ENCODE measurements around the gene ST3GAL5. TPM values are rescaled to one million over a fixed set of nuclear protein-coding genes. Genes with fewer than 3 reads are reported as not detected.
"Not testable (repeated sequence)": the region's sequence is repeated elsewhere in the genome, so short reads cannot be mapped to it uniquely, and the experiment has no call there.

The ST3GAL5 gene
- total RNA-seq, 1 experiment from 2014 or later: 2.4 TPM

DNA sequence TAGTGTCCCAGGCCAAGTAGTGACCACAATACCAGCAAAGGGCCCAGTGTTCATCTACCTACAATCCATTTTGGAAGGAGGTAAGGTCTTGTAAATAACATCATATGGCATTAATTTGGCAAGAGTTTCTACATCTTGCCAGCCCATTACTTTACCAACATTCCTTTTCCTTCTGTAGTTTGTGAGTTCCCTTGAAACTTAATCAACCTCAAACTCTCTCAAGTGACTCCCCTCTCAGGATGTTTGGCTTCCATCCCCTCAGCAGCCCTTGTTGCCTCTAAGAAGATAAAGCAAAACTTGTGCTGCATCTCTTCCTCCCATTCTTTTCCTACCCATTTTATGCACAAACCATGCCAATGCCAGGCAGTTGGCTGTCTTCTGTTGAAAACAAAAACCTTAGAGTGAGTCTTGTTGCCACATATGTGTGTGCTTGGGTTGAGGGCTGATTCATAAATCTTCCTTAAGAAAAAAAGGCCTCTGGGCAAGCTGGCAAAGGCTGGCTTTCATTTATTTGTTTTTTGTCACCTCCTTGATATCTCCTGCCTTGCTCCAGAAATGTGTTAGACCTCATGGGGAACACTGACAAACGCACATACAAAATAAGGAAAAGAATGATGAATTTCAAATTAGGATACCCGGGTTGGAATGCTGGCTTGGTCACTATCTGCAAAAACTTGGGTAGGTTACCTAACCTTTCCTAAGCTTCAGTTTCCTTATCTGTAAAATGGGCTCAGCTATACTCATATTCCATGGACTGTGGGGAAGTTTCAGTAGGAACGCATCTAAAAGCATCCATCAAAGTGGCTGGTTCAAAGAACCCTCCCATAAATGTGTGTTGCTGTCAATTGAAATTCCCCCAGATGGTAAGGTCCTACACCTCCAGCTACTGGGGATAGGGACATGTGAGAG, 29.4 kb upstream of the ST3GAL5 start:
- DNase-seq (ENCODE audit: low spot score): no peak

GRCh38 chr2:85915606-85916303, 27.0 kb upstream of the ST3GAL5 start:
- DNase-seq (ENCODE audit: low spot score): no peak

DNA sequence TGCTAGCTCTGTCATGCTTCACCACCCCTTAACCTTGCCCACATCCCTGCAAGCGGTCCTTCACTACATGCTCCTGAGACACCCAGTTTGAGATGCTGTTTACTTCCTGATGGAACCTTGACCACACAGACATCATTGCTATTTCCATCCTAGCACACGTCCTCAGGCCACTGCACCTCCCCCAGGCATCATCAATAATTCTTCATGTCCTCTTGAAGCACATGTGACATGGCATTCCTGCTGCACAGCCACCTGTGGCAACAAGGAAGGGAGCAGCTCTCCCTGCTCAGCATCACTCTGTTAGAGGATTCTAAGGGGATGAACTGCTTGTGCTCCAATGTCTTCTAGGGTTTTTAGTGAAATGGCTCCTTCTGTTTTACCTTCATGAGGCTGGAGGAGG, 26.1 kb upstream of the ST3GAL5 start:
- DNase-seq (ENCODE audit: low spot score): no peak

DNA sequence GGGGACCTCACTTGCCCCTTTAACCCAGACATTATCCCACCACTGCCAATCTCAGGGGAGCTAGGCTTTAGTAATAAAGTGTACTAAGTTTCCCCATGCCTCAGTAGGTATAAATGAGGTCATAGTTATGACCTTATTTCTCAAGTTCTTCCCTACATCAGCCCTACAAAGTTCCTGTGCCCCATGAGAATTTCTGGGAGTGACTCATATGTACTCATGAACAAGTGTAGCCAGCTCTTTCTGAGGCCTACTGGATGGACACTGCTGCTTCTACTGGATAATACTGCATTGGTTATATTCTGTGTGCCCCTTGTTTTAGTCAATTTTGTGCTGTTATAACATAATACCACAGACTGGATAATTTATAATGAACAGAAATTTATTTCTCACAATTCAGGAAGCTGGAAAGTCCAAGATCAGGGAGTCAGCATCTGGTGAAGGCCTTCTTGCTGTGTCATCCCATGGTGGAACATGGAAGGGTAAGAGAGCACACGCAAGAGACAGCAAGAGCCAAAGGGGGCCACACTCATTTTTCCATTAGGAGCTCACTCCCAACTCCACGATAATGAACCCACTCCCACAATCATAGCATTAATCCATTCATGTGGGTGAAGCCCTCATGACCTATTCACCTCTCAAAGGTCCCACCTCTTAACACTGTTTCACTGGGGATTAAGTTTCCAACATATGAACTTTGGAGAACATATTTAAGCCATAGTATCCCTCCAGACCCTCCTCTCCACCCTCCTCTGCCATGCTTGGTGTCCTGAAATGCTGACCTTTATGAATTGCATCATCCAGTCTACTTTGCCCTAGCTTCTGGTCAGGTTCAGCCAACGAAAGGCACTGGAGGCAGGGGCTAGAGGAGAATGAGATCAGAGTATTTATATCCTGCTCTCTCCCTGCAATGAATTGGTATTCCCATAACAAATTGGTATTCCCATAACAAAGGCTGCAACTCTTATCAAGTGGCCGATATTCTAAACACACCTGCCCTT, 25.4 kb upstream of the ST3GAL5 start:
- DNase-seq (ENCODE audit: low spot score): no peak

GRCh38 chr2:85911814-85912692, 23.3 kb upstream of the ST3GAL5 start:
- DNase-seq (ENCODE audit: low spot score): no peak

DNA sequence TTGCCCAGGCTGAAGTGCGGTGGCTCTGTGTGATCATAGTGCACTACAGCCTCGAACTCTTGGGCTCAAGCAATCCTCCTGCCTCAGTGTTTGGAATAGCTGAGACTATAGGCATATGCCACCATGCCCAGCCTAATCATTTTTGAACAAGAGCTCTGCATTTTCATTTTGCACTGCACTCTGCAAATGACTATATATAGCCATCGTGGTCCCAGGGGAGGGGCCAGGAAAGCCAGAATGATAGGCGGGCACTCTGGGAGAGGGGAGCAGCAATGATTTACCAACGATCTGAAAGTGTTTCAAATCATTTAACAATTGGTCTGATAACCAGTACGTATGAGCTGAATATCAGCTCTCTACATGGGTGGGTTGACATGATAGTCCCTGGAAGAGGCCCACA, 22.3 kb upstream of the ST3GAL5 start:
- no peak for DNase-seq (ENCODE audit: low spot score)

DNA sequence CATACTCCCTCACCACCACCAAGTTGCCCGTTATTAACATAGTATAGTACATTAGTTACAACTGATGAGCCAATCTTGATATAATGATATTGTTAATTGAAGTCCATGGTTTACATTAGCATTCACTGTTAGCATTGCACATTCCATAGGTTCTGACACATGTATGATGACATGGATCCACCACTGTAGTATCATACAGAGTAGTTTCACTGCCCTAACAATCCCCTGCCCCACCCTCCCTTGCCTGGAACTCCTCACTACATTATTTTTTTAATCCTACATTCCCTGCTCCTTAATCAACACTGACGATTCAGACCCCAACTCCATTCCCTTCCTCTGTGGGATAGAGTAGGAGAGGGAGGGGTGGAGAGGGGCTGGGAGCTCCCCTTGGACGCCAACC, 20.2 kb upstream of the ST3GAL5 start:
- no peak for DNase-seq (ENCODE audit: low spot score)

- DNase-seq (ENCODE audit: low spot score): no peak
Observed at GRCh38 chr2:85908506-85908905, 19.7 kb upstream of the ST3GAL5 start.

- no peak for DNase-seq (ENCODE audit: low spot score)
Observed at GRCh38 chr2:85907671-85908157, 18.9 kb upstream of the ST3GAL5 start.

DNA sequence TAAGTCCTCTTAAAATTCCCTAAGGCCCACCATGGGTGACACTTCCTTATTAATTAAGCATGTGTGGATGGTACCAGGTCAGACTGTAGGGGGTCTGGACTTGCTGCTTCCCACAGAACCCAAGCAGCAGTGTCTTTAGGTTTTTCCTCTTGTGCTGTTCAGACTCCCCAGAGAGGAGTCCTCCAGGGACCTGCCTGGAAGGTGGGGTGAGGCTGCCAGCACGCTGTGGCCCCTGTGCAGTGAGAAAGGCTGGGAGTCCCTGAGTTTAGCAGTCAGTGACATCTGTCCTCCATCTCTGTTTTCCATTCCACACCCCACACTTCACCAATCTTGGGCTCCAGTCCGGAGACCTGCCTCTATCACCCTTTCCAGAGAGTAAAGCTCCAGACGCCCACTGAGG, 18.0 kb upstream of the ST3GAL5 start:
- no peak for DNase-seq (ENCODE audit: low spot score)

DNA sequence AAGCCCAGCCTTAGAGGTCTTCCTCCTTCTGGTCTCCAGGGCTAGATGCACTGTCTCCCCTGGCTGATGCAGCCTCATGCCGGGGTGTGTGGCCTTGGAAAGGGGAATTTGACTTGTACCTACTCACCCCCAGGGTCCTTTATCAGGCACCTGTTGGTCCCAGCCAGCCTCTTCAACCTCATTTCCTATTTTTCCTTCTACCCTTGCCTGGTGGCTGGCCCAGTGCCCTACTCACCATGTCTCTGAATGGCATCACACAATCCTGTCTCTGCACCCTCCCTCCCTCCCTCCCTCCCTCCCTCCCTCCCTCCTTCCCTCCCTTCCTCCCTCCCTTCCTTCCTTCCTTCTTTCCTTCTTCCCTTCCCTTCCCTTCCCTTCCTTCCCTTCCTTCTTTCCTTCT, 17.1 kb upstream of the ST3GAL5 start:
- DNase-seq (ENCODE audit: low spot score): no peak

DNA sequence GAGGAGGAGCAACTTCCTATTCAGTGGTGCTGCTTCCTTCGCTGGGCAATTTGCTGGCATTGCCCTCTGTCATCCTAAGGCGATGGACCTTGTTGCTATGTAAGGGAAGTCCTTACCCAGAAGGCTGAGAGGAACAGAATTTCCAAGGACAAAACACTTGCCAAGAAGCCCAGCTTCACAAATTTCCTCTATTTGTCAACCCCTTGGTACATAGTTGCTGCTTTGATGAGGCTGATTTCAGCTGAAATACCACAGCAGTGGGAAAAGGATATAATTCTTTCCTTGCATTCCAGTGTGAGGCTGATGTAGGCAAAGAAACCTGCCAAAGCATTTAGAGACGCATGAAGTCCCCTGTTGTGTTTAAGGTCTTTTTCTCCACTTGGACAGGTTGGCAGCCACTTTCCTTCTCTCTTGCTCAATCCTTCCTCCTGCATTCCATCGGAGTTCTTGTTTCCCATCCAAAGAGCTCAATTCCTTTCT, 16.4 kb upstream of the ST3GAL5 start:
- no peak for DNase-seq (ENCODE audit: low spot score)

DNA sequence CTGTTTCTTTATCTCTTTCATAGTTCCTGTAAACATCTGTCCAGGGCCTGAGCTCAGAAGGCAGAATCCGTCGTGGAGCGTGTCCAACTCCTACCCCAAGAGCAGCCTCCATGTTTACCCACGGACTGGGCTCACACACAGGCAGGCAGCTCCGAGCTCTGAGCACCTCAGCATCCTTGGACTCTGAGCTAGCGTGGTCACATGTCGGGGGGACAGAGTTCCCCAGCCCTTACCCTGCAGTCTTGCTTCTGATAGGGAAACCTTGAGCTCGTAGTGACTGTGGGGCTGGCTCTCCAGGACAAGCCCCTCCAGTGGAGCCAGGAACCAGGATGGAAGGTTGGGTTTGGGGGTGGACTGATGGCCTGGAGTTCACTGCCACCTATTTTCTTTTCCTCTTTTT, 15.1 kb upstream of the ST3GAL5 start:
- DNase-seq (ENCODE audit: low spot score): no peak

DNA sequence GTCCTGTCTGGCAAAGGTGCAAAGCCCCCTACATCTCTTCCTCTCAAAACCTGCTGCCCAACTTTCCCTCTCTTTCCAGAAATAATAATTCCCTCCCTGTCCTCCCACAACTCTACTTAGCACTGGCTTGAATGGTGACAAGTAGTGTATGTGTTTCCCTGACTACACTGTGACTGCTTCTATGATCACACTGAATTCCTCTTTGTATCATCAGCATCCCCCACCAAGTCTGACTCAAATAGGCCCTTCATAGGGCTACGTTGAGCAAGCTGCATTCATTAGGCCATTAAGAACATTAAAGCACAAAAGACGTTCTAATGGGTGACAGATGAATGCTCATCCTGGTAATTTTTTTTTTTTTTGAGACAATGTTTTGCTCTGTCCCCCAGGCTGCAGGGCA, 13.7 kb upstream of the ST3GAL5 start:
- DNase-seq (ENCODE audit: low spot score): no peak

DNA sequence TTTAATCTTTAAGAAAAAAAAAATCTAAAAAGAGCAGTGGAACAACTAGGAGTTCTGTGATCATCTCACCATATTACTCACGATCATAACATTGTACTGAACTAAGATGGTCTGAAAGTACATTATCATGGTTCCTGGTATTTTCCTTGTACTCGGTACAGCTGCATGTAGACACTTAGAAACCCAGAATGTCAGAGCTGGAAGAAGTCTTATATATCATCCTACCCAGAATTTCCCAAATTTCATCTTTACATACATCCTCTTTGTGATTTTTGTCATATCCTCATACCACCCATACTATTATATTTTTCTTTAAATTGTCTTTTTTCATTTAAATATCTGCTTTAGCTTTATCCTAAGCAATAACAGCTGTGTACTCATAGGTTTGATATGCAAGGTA, 12.4 kb upstream of the ST3GAL5 start:
- DNase-seq (ENCODE audit: low spot score): no peak

- no peak for DNase-seq (ENCODE audit: low spot score)
Observed at GRCh38 chr2:85900366-85900765, 11.6 kb upstream of the ST3GAL5 start.

- DNase-seq (ENCODE audit: low spot score): no peak
Observed at GRCh38 chr2:85899849-85900248, 11.1 kb upstream of the ST3GAL5 start.

- no peak for DNase-seq (ENCODE audit: low spot score)
Observed at GRCh38 chr2:85899284-85899683, 10.5 kb upstream of the ST3GAL5 start.

GRCh38 chr2:85898881-85899280, 10.1 kb upstream of the ST3GAL5 start:
- DNase-seq (ENCODE audit: low spot score): no peak

- DNase-seq (ENCODE audit: low spot score): not testable (repeated sequence)
Observed at GRCh38 chr2:85894554-85895278, 5.9 kb upstream of the ST3GAL5 start.
